Activated effector memory CD4-positive, alpha-beta T cell treated with anti-CD3 and anti-CD28 coated beads, Interleukin-2, amount 50 U/mL, for 16 hours (primary cell): ENCODE data around the gene F2R.

Experiments used
- DNase-seq: peaks from one replicate; pipeline ENCODE4 v3.0.0-alpha.2; 2020

F2R gene

GRCh38 chr5:76690704-76691466, 25.0 kb upstream of the F2R start:
- no peak for DNase-seq

DNA sequence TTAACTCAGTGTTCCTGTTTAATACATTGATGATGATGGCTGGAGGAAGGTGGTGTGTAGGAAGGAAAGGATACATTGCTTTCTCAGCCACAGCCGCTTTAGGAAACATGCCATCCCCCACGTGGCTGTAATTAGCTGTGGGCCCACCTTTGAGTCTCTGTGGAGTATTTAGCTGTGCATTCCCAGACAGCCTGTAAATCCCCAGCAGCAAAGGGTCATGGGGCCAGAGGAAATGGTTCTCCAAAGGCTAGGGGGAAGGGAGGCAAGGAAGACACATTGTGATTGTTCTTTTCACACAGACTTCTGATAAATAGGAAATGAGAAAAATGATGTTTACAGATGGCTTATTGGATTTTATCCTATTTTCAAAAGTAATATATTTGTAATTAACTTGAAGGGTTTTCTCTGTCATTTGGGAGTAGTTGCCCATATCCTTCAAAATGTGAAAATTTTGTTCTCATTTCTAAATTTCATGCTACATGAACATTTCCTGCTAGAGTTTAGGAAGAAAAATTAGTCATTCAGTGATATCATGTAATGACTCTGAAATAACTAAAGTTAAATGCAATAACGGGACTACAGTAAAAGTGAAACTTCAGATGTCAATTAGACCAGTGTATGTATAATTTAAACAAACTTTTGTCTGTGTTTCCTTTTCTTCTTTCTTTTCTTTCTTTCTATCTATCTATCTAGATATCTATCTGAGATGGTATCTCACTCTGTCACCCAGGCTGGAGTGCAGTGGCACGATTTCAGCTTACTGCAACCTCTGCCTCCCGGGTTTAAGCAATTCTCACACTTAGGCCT, 24.3 kb upstream of the F2R start:
- DNase-seq, result no peak

DNA sequence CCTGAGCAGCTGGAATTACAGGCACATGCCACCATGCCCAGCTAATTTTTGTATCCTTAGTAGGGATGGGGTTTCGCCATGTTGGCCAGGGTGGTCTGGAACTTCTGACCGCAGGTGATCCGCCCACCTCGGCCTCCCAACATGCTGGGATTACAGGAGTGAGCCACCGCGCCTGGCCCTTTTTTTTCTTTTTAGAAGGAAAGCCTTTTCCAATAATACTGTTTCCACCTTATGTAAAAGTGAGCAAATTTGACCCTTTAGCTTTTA, 23.7 kb upstream of the F2R start:
- DNase-seq, result no peak

DNA sequence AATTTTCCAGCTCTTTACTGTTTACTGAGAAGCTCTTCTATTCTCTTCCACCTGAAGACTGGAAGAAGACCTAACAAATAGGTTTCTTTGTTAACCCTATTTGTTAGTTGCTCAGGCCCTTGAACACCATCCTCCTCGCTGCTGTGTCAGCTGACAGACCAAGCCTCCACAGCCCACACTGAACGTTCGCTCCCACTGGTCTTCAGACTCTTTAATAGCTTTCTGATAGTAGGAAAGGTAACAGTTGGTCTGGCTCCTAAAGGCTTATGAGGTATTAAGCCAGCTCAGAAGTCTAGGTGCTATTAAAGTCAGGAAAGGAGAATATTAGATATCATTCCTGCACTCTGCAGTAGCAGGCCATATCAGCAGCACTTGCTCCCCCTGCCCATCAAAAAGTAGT, 23.3 kb upstream of the F2R start:
- no peak for DNase-seq

GRCh38 chr5:76693141-76693540, 22.8 kb upstream of the F2R start:
- DNase-seq, result no peak

GRCh38 chr5:76694317-76694716, 21.6 kb upstream of the F2R start:
- no peak for DNase-seq

DNA sequence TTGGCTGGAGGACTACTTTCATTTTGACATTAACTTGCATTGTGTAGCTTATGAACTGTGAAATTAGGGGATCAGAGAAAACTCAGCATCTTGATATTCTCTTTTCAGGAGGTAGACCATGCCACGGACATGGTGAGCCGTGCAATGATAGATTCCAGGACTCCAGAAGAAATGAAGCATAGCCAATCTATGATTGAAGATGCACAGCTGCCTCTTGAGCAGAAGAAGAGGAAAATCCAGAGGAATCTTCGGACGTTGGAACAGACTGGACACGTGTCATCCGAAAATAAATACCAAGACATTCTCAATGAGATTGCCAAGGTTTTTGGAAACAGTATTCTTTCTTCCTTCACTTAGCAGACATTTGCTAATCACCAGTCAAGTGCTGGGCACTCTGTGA, 20.6 kb upstream of the F2R start:
- no peak for DNase-seq

- no peak for DNase-seq
Measured at GRCh38 chr5:76696251-76696650, 19.7 kb upstream of the F2R start.

DNA sequence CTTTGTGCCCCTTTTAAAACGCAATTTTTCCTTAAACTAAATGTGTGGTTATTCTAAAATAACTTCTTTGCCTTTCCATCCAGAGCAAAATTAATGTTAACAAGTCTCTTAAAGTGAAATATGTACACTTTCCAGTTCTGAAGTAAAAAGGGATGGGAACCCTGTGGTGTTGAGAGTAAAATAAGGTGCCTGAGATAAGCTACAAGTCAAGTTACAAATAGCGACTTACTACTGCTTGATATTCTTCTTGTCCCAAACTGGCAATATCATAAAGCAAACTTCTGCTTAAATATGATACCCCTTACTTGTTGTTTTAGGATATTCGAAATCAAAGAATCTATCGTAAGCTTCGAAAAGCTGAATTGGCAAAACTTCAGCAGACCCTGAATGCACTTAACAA, 18.3 kb upstream of the F2R start:
- DNase-seq, result no peak

- DNase-seq, result no peak
Measured at GRCh38 chr5:76700571-76700970, 15.4 kb upstream of the F2R start.

- no peak for DNase-seq
Measured at GRCh38 chr5:76701298-76701697, 14.6 kb upstream of the F2R start.

- no peak for DNase-seq
Measured at GRCh38 chr5:76703707-76704106, 12.2 kb upstream of the F2R start.

DNA sequence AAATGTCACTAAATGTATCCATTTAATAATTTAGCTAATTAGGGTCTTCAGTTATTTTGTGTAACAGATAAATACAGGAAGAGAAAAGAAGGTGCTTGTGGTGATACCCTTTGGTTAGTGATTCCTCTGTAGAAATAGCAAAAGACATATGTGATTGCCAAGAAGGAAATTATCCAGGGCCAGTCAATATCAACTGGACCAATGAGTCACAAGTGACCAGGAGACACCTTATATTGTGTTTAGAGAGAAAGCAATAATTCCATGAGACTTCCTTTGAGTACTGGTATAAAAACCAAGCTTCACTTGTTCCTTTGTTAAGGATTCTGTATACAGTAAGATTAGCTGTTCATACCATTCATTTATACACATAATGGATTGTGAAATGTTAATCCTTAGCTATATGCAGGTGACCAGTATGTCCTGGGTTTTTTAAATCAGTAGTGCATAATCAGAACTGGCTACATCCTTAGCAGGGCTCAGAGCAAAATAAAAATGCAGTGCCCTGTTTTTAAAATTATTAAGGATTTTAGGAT, 11.7 kb upstream of the F2R start:
- DNase-seq, result no peak

- no peak for DNase-seq
Measured at GRCh38 chr5:76705574-76705973, 10.4 kb upstream of the F2R start.

DNA sequence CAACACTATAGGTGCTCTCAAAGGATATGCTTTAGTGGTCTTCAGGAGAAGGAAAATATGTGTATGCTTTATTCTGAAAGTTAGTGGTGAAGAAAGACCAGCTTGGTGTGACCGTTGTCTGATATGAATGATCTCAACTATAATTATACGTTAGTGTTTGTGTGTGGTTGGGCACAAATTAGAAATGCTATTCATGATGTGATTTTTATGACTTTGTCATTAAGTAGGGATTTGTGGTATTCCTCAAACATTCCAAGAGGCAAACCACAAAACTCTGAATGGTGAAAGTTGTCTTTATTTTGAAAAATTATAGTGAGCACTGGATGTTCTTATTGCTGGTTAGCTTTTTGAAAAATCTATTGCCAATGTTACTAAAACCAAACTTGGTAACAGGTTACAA, 6.2 kb upstream of the F2R start:
- no peak for DNase-seq

DNA sequence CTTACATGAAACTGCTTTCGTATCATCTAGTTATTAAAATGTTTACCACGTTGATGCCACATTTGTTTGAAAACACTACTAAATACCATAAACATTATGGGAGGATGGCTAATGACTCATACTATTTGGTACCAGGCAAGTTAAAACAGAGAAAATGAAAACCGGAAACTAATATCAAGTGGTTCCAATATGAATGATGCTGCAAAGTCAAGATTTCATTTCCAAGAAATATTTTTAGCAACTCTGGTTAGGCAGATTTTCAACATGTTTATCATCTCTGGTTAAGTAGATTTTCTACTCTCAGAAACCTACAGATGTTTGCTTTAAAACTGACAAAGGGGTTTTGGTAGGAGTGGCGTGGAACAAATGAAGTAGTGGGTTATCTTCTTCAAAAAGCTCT, 4.9 kb upstream of the F2R start:
- DNase-seq, result no peak

GRCh38 chr5:76714751-76715485, 1.0 kb upstream of the F2R start:
- peak; percentile 67 for DNase-seq

DNA sequence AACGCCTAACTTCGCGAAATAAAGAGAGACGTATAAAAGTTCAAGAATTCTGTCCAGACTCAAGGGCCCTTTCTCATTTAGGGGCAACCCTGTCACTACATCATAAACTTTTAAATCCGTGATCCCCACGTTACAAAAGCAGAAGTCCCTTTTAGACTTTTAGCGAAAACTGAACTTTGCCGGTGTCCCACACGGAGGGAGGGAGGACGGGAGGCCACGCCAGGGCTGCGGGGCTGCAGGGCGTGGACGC, 515 bp upstream of the F2R start:
- no peak for DNase-seq

GRCh38 chr5:76716456-76717157, 681 bp downstream of the F2R start:
- no peak for DNase-seq

DNA sequence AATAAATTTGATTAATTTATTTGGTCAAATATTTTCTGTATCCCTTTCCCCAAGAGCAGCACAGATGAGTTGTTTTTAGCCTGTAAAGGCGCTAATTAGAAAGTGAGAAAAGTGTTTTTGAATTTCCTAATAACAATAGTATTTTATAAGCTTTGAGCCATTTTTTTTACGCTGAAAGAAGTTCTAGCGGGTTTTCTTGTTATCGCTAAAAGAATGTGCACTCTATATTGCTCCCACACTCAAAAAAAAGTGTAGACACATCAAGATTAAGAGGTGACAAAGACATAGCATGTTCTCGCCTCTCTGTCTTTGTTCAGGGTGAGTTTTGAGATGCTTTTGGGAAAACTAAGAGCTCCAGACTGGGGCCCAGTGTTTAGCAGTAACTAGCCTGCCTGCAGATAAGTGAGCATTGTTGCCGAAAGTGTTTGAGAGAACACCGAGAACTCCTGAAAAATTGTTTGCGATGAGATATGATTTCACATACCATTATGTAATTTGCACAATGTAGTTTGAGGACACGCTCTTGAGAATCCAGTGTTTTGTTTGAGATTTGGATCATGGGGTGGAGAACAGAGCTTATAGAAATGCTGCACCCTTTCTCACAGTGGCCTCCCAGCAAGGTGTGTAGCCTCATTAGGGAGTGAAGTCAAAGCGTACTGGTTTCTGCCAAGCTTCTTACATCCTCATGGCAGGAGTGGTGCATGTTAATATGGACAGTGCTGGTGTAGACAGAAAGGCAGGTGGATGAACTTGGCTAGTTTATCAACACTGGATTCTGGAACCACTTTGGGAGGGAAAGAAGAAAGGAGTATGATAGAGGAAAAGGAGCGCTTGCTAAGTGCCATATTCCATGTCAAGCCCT, 1.5 kb downstream of the F2R start:
- no peak for DNase-seq

- no peak for DNase-seq
Measured at GRCh38 chr5:76718381-76718832, 2.5 kb downstream of the F2R start.

DNA sequence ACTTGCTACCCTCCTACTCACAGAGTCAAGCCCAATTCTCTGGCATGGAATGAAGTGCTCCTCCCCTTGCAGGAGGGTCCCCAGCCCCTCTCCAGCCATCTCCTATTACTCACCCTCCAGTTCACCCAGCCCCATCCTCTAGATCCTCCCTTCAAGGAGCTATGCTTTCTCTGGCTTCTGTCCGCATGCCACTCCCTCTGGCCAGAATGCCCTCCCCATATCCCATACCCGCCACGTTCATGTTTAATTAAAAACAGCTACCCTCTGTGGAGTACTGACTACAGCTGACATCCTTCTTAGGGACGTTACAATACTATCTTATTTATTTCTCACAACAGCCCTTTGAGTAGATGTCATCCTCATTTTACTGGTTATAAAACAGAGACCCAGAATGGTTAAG, 3.0 kb downstream of the F2R start:
- no peak for DNase-seq
